K562 (cell line): ENCODE results near the gene NYNRIN. TPM values are rescaled to one million over a fixed set of nuclear protein-coding genes. Genes with fewer than 3 reads are reported as not detected.

Experiments
- ARNT ChIP-seq, 2 experiments: fragments of 450-650 bp; IDR thresholded peaks; 2 replicates each; pipeline ENCODE4 v1.6.1; 2016; ENCODE audit warnings: mild to moderate bottlenecking in 1 of 2
- FOS ChIP-seq: IDR thresholded peaks from 3 replicates; pipeline ENCODE4 v1.6.1; 2011; ENCODE audit not compliant: insufficient read length; ENCODE audit errors: extremely low read depth
- GABPA ChIP-seq: fragments of 200-800 bp; sonication (Bioruptor generic); conservative IDR thresholded peaks from 2 replicates; pipeline ENCODE4 v1.6.1; 2016; ENCODE audit warnings: low read depth, missing genetic modification characterization, missing compliant biosample characterization
- HIVEP1 ChIP-seq: fragments of 250-450 bp; sonication (Bioruptor Pico); IDR thresholded peaks from 2 replicates; pipeline ENCODE4 v1.4.0; 2020; ENCODE audit warnings: mild to moderate bottlenecking
- L3MBTL2 ChIP-seq: fragments of 450-650 bp; IDR thresholded peaks from 2 replicates; pipeline ENCODE4 v1.6.1; 2016; ENCODE audit warnings: mild to moderate bottlenecking, moderate library complexity
- MAFK ChIP-seq: IDR thresholded peaks from 2 replicates; pipeline ENCODE4 v1.6.1; 2011; ENCODE audit warnings: low read length, improper control_type of control experiment
- NR1H2 ChIP-seq: sonication (generic); formaldehyde crosslinking; IDR thresholded peaks from 2 replicates; pipeline ENCODE4 v1.4.0; 2020; ENCODE audit warnings: mild to moderate bottlenecking, missing genetic modification reagents
- PPARD ChIP-seq: fragments of 250-450 bp; sonication (Bioruptor Pico); IDR thresholded peaks from 2 replicates; pipeline ENCODE4 v1.8.0; 2022; ENCODE audit warnings: inconsistent platforms, mild to moderate bottlenecking, moderate library complexity
- RBM39 ChIP-seq: fragments of 200-400 bp; formaldehyde crosslinking; optimal IDR thresholded peaks from 2 replicates; pipeline ENCODE3; 2018; ENCODE audit warnings: low read depth, low read length
- SP1 ChIP-seq: sonication (generic); formaldehyde crosslinking; IDR thresholded peaks from 2 replicates; pipeline ENCODE4 v1.8.1; 2022; ENCODE audit warnings: mild to moderate bottlenecking, missing genetic modification reagents
- SPI1 ChIP-seq: IDR thresholded peaks from 2 replicates; pipeline ENCODE4 v1.6.1; 2011; ENCODE audit warnings: low read depth, low read length, control low read depth, borderline replicate concordance
- TAF7 ChIP-seq: fragments of 450-650 bp; IDR thresholded peaks from 2 replicates; pipeline ENCODE4 v1.6.1; 2016; ENCODE audit warnings: missing genetic modification characterization, missing compliant biosample characterization
- ZBTB1 ChIP-seq: sonication (generic); formaldehyde crosslinking; IDR thresholded peaks from 2 replicates; pipeline ENCODE4 v1.8.1; 2023; ENCODE audit warnings: missing genetic modification reagents, low read depth, mild to moderate bottlenecking, borderline replicate concordance
- ZFPM2 ChIP-seq: fragments of 250-450 bp; sonication (Bioruptor Pico); IDR thresholded peaks from 2 replicates; pipeline ENCODE4 v1.5.1; 2022; ENCODE audit warnings: mild to moderate bottlenecking
- ZNF668 ChIP-seq: fragments of 250-450 bp; sonication (Bioruptor Pico); IDR thresholded peaks from 2 replicates; pipeline ENCODE4 v1.8.0; 2022; ENCODE audit warnings: mild to moderate bottlenecking, inconsistent platforms
- polyA plus RNA-seq, 8 experiments: library from polyadenylated mRNA; depleted of rRNA in 4 of 8; stranded (reverse) in 5 of 8; unstranded in 3 of 8; fragments of >200 nt; fragmentation: Nextera tagmentation in 2 of 8; fragmentation: Illumina TruSeq in 1 of 8; extraction: Ambion mirVana in 2 of 8; extraction: Trizol in 1 of 8; gene quantifications; 2 replicates each; pipeline versions ENCODE4 v1.2.1 to v1.2.3, GENCODE V29; 2011 to 2014; ENCODE audit warnings: inconsistent platforms in 1 of 8, missing spikeins in 1 of 8
- total RNA-seq, 7 experiments: library from RNA; depleted of rRNA in 6 of 7; stranded (reverse); fragments of >200 nt in 6 of 7; fragmentation: Illumina TruSeq in 2 of 7; extraction: Trizol in 2 of 7; gene quantifications; 2 replicates each; pipeline versions ENCODE4 v1.2.1 to v1.2.3, GENCODE V29; 2011 to 2021; ENCODE audit warnings: low replicate concordance in 1 of 7
- TF ChIP-seq, protein P1 (sequence below): sonication (generic); formaldehyde crosslinking; IDR thresholded peaks from 2 replicates; pipeline ENCODE4 v1.5.0; 2020; ENCODE audit warnings: missing genetic modification reagents
- TF ChIP-seq, protein P2 (sequence below): IDR thresholded peaks from 2 replicates; pipeline ENCODE4 v1.6.1; 2014; ENCODE audit warnings: antibody characterized with exemption
- TF ChIP-seq, protein P3 (sequence below): sonication (generic); formaldehyde crosslinking; IDR thresholded peaks from 2 replicates; pipeline ENCODE4 v1.4.0; 2020; ENCODE audit warnings: mild to moderate bottlenecking, missing genetic modification reagents
- TF ChIP-seq, protein P4 (sequence below): sonication (generic); formaldehyde crosslinking; IDR thresholded peaks from 2 replicates; pipeline ENCODE4 v1.8.0; 2022; ENCODE audit warnings: missing genetic modification reagents, mild to moderate bottlenecking, moderate library complexity, borderline replicate concordance
- TF ChIP-seq, protein P5 (sequence below): fragments of 200-400 bp; formaldehyde crosslinking; IDR thresholded peaks from 2 replicates; pipeline ENCODE4 v1.6.1; 2017; ENCODE audit warnings: mild to moderate bottlenecking, low read depth, low read length, moderate library complexity

The NYNRIN gene
- total and polyA plus RNA-seq, 9 of the 15 experiments (the other 6 are each of a cell fraction or from before 2014, with no cell fraction given): 0.04 to 1.2 (median 0.28) TPM

DNA sequence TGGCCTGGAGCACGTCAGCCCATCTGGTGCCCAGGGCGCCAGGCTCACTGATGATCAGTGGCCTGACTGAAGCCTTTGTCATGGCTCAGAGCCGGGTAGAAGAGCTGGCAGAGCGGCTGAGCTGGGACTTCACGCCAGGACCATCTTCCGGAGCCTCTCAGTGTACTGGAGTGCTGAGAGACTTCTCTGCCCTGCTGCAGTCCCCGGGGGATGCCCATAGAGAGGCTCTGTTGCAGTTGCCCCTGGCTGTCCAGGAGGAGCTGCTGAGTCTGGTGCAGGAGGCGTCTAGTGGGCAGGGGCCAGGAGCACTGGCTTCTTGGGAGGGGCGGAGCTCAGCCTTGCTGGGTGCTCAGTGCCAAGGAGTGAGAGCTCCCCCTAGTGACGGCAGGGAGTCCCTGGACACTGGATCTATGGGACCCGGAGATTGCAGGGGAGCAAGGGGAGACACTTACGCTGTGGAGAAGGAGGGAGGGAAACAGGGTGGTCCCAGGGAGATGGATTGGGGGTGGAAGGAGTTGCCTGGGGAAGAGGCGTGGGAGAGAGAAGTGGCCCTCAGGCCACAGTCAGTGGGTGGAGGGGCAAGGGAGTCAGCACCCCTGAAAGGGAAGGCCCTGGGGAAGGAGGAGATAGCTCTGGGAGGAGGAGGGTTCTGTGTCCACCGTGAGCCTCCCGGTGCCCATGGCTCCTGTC is 32.9 kb downstream of the NYNRIN start (continued):
- TF ChIP-seq, protein P1, sequence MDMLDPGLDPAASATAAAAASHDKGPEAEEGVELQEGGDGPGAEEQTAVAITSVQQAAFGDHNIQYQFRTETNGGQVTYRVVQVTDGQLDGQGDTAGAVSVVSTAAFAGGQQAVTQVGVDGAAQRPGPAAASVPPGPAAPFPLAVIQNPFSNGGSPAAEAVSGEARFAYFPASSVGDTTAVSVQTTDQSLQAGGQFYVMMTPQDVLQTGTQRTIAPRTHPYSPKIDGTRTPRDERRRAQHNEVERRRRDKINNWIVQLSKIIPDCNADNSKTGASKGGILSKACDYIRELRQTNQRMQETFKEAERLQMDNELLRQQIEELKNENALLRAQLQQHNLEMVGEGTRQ (CRISPR knock-in tag): no peak
- TF ChIP-seq RBM39: no peak
- no peak for TF ChIP-seq SPI1
- TF ChIP-seq, protein P2, sequence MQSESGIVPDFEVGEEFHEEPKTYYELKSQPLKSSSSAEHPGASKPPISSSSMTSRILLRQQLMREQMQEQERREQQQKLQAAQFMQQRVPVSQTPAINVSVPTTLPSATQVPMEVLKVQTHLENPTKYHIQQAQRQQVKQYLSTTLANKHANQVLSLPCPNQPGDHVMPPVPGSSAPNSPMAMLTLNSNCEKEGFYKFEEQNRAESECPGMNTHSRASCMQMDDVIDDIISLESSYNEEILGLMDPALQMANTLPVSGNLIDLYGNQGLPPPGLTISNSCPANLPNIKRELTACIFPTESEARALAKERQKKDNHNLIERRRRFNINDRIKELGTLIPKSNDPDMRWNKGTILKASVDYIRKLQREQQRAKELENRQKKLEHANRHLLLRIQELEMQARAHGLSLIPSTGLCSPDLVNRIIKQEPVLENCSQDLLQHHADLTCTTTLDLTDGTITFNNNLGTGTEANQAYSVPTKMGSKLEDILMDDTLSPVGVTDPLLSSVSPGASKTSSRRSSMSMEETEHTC: no peak
- no peak for TF ChIP-seq L3MBTL2
- TF ChIP-seq, protein P3, sequence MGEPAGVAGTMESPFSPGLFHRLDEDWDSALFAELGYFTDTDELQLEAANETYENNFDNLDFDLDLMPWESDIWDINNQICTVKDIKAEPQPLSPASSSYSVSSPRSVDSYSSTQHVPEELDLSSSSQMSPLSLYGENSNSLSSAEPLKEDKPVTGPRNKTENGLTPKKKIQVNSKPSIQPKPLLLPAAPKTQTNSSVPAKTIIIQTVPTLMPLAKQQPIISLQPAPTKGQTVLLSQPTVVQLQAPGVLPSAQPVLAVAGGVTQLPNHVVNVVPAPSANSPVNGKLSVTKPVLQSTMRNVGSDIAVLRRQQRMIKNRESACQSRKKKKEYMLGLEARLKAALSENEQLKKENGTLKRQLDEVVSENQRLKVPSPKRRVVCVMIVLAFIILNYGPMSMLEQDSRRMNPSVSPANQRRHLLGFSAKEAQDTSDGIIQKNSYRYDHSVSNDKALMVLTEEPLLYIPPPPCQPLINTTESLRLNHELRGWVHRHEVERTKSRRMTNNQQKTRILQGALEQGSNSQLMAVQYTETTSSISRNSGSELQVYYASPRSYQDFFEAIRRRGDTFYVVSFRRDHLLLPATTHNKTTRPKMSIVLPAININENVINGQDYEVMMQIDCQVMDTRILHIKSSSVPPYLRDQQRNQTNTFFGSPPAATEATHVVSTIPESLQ (CRISPR knock-in tag): no peak
- no peak for TF ChIP-seq NR1H2 (CRISPR knock-in tag)
- TF ChIP-seq, protein P4, sequence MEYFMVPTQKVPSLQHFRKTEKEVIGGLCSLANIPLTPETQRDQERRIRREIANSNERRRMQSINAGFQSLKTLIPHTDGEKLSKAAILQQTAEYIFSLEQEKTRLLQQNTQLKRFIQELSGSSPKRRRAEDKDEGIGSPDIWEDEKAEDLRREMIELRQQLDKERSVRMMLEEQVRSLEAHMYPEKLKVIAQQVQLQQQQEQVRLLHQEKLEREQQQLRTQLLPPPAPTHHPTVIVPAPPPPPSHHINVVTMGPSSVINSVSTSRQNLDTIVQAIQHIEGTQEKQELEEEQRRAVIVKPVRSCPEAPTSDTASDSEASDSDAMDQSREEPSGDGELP (CRISPR knock-in tag): peak; percentile 19; the same call in 1 of the 2 replicates
- no peak for TF ChIP-seq TAF7 (tag)
- TF ChIP-seq ZNF668 (CRISPR knock-in tag): no peak
- no peak for TF ChIP-seq ZBTB1
- TF ChIP-seq ARNT (IDR thresholded peaks at IDR 0.05): no peak
- no peak for TF ChIP-seq ZFPM2 (CRISPR knock-in tag)
- no peak for TF ChIP-seq GABPA (tag)
- TF ChIP-seq MAFK: no peak
- TF ChIP-seq SP1: peak; percentile 62
- TF ChIP-seq, protein P5, sequence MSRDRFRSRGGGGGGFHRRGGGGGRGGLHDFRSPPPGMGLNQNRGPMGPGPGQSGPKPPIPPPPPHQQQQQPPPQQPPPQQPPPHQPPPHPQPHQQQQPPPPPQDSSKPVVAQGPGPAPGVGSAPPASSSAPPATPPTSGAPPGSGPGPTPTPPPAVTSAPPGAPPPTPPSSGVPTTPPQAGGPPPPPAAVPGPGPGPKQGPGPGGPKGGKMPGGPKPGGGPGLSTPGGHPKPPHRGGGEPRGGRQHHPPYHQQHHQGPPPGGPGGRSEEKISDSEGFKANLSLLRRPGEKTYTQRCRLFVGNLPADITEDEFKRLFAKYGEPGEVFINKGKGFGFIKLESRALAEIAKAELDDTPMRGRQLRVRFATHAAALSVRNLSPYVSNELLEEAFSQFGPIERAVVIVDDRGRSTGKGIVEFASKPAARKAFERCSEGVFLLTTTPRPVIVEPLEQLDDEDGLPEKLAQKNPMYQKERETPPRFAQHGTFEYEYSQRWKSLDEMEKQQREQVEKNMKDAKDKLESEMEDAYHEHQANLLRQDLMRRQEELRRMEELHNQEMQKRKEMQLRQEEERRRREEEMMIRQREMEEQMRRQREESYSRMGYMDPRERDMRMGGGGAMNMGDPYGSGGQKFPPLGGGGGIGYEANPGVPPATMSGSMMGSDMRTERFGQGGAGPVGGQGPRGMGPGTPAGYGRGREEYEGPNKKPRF: no peak
- TF ChIP-seq HIVEP1 (CRISPR knock-in tag): no peak
- no peak for TF ChIP-seq FOS
- TF ChIP-seq PPARD (CRISPR knock-in tag): no peak
